ENCODE data around the gene SGO1.

The SGO1 gene

GRCh38 chr3:20145874-20146273, 40.1 kb downstream of the SGO1 start:
- H3K27me3 ChIP-seq (replicated peaks in 2 of 5; ENCODE audit: control insufficient read depth in 4 of 5, insufficient read depth in 5 of 5, low read length in 4 of 5), result no peaks in the 10 kb centered on the region
- no peak overlapping the region for H3K27ac ChIP-seq (ENCODE audit: insufficient read depth in 1 of 2, low read depth in 1 of 2, low read length in 2 of 2, poor library complexity in 1 of 2, severe bottlenecking in 2 of 2)
- DNase-seq, result no peak
- POLR2A ChIA-PET, result no interaction called here
- 100% methylated on average over 1 of the region's 2 CpGs for WGBS (ENCODE audit: insufficient coverage)
- H3K9me3 ChIP-seq (ENCODE audit: control extremely low read depth in 1 of 5, control insufficient read depth in 4 of 5, insufficient read depth in 2 of 5, low read depth in 1 of 5, low read length in 4 of 5), result no peaks in the 10 kb centered on the region
- no peak overlapping the region for H3K4me3 ChIP-seq (ENCODE audit: control insufficient read depth in 1 of 7, extremely low read depth in 1 of 7, insufficient read depth in 4 of 7, low read depth in 2 of 7, low read length in 6 of 7)
- H3K36me3 ChIP-seq (ENCODE audit: control insufficient read depth in 4 of 4, insufficient read depth in 4 of 4, low read length in 3 of 4), result peaks cover 4 to 20% (median 8%) of the 10 kb centered on the region in 4 experiments
- no peaks in the 10 kb centered on the region for H3K4me1 ChIP-seq (ENCODE audit: control extremely low read depth in 1 of 4, control insufficient read depth in 4 of 4, insufficient read depth in 4 of 4, low read length in 3 of 4)
- CTCF ChIA-PET, result no interaction called here

GRCh38 chr3:20143519-20143918, 42.5 kb downstream of the SGO1 start:
- H3K4me1 ChIP-seq (ENCODE audit: control extremely low read depth in 1 of 4, control insufficient read depth in 4 of 4, insufficient read depth in 4 of 4, low read length in 3 of 4), result no peaks in the 10 kb centered on the region
- no peak overlapping the region for H3K27ac ChIP-seq (ENCODE audit: insufficient read depth in 1 of 2, low read depth in 1 of 2, low read length in 2 of 2, poor library complexity in 1 of 2, severe bottlenecking in 2 of 2)
- H3K27me3 ChIP-seq (replicated peaks in 2 of 5; ENCODE audit: control insufficient read depth in 4 of 5, insufficient read depth in 5 of 5, low read length in 4 of 5), result no peaks in the 10 kb centered on the region
- CTCF ChIA-PET, result no interaction called here
- no CpG with 5 or more reads among the region's 2 CpGs for WGBS (ENCODE audit: insufficient coverage)
- peaks cover 4 to 16% (median 6%) of the 10 kb centered on the region in 4 experiments for H3K36me3 ChIP-seq (ENCODE audit: control insufficient read depth in 4 of 4, insufficient read depth in 4 of 4, low read length in 3 of 4)
- H3K9me3 ChIP-seq (ENCODE audit: control extremely low read depth in 1 of 5, control insufficient read depth in 4 of 5, insufficient read depth in 2 of 5, low read depth in 1 of 5, low read length in 4 of 5), result no peaks in the 10 kb centered on the region
- DNase-seq, result no peak
- no peak overlapping the region for H3K4me3 ChIP-seq (ENCODE audit: control insufficient read depth in 1 of 7, extremely low read depth in 1 of 7, insufficient read depth in 4 of 7, low read depth in 2 of 7, low read length in 6 of 7)
- POLR2A ChIA-PET, result no interaction called here

- ChIA-PET POLR2A (no interaction called here), CTCF (no interaction called here)
- no peak overlapping the region for H3K4me3 ChIP-seq (ENCODE audit: control insufficient read depth in 1 of 7, extremely low read depth in 1 of 7, insufficient read depth in 4 of 7, low read depth in 2 of 7, low read length in 6 of 7)
- peaks cover 0 to 8% (median 6%) of the 10 kb centered on the region in 4 experiments for H3K36me3 ChIP-seq (ENCODE audit: control insufficient read depth in 4 of 4, insufficient read depth in 4 of 4, low read length in 3 of 4)
- no peaks in the 10 kb centered on the region for H3K27me3 ChIP-seq (replicated peaks in 2 of 5; ENCODE audit: control insufficient read depth in 4 of 5, insufficient read depth in 5 of 5, low read length in 4 of 5)
- H3K27ac ChIP-seq (ENCODE audit: insufficient read depth in 1 of 2, low read depth in 1 of 2, low read length in 2 of 2, poor library complexity in 1 of 2, severe bottlenecking in 2 of 2), result no peak overlapping the region
- no peaks in the 10 kb centered on the region for H3K9me3 ChIP-seq (ENCODE audit: control extremely low read depth in 1 of 5, control insufficient read depth in 4 of 5, insufficient read depth in 2 of 5, low read depth in 1 of 5, low read length in 4 of 5)
- no peaks in the 10 kb centered on the region for H3K4me1 ChIP-seq (ENCODE audit: control extremely low read depth in 1 of 4, control insufficient read depth in 4 of 4, insufficient read depth in 4 of 4, low read length in 3 of 4)
- no peak for DNase-seq
- 95% methylated on average over 3 of the region's 4 CpGs for WGBS (ENCODE audit: insufficient coverage)
Observed at GRCh38 chr3:20142517-20142916, 43.5 kb downstream of the SGO1 start.

GRCh38 chr3:20141851-20142250, 44.2 kb downstream of the SGO1 start:
- no peak overlapping the region for H3K4me3 ChIP-seq (ENCODE audit: control insufficient read depth in 1 of 7, extremely low read depth in 1 of 7, insufficient read depth in 4 of 7, low read depth in 2 of 7, low read length in 6 of 7)
- no peak overlapping the region for H3K27ac ChIP-seq (ENCODE audit: insufficient read depth in 1 of 2, low read depth in 1 of 2, low read length in 2 of 2, poor library complexity in 1 of 2, severe bottlenecking in 2 of 2)
- H3K9me3 ChIP-seq (ENCODE audit: control extremely low read depth in 1 of 5, control insufficient read depth in 4 of 5, insufficient read depth in 2 of 5, low read depth in 1 of 5, low read length in 4 of 5), result no peaks in the 10 kb centered on the region
- no peaks in the 10 kb centered on the region for H3K27me3 ChIP-seq (replicated peaks in 2 of 5; ENCODE audit: control insufficient read depth in 4 of 5, insufficient read depth in 5 of 5, low read length in 4 of 5)
- H3K36me3 ChIP-seq (ENCODE audit: control insufficient read depth in 4 of 4, insufficient read depth in 4 of 4, low read length in 3 of 4), result peaks cover 0 to 10% (median 6%) of the 10 kb centered on the region in 4 experiments
- no peaks in the 10 kb centered on the region for H3K4me1 ChIP-seq (ENCODE audit: control extremely low read depth in 1 of 4, control insufficient read depth in 4 of 4, insufficient read depth in 4 of 4, low read length in 3 of 4)
- ChIA-PET CTCF (interaction anchor here (1.0 kb wide), 1 partner anchor 256 kb away, joined by 4 read pairs; no protein-coding TSS in a partner anchor), POLR2A (interaction anchor here (0.7 kb wide), 2 partner anchors 19 to 1033 kb away, joined by 3 to 4 read pairs; no protein-coding TSS in a partner anchor)
- WGBS (ENCODE audit: insufficient coverage), result 98% methylated on average over 7 of the region's 7 CpGs
- DNase-seq, result no peak

GRCh38 chr3:20141316-20141715, 44.7 kb downstream of the SGO1 start:
- Histone ChIP-seq H3K27me3 (replicated peaks in 2 of 5; ENCODE audit: control insufficient read depth in 4 of 5, insufficient read depth in 5 of 5, low read length in 4 of 5) (no peaks in the 10 kb centered on the region), H3K4me1 (ENCODE audit: control extremely low read depth in 1 of 4, control insufficient read depth in 4 of 4, insufficient read depth in 4 of 4, low read length in 3 of 4) (no peaks in the 10 kb centered on the region), H3K9me3 (ENCODE audit: control extremely low read depth in 1 of 5, control insufficient read depth in 4 of 5, insufficient read depth in 2 of 5, low read depth in 1 of 5, low read length in 4 of 5) (no peaks in the 10 kb centered on the region), H3K27ac (ENCODE audit: insufficient read depth in 1 of 2, low read depth in 1 of 2, low read length in 2 of 2, poor library complexity in 1 of 2, severe bottlenecking in 2 of 2) (no peak overlapping the region), H3K4me3 (ENCODE audit: control insufficient read depth in 1 of 7, extremely low read depth in 1 of 7, insufficient read depth in 4 of 7, low read depth in 2 of 7, low read length in 6 of 7) (no peak overlapping the region), H3K36me3 (ENCODE audit: control insufficient read depth in 4 of 4, insufficient read depth in 4 of 4, low read length in 3 of 4) (peaks cover 0 to 10% (median 4%) of the 10 kb centered on the region in 4 experiments)
- 100% methylated on average over 2 of the region's 2 CpGs for WGBS (ENCODE audit: insufficient coverage)
- CTCF ChIA-PET, result interaction anchor here (1.0 kb wide), 1 partner anchor 255 kb away, joined by 4 read pairs; no protein-coding TSS in a partner anchor
- POLR2A ChIA-PET, result interaction anchor here (0.7 kb wide), 2 partner anchors 19 to 1033 kb away, joined by 3 to 4 read pairs; no protein-coding TSS in a partner anchor
- no peak for DNase-seq

- Histone ChIP-seq H3K36me3 (ENCODE audit: control insufficient read depth in 4 of 4, insufficient read depth in 4 of 4, low read length in 3 of 4) (peaks cover 0 to 10% (median 4%) of the 10 kb centered on the region in 4 experiments), H3K9me3 (ENCODE audit: control extremely low read depth in 1 of 5, control insufficient read depth in 4 of 5, insufficient read depth in 2 of 5, low read depth in 1 of 5, low read length in 4 of 5) (no peaks in the 10 kb centered on the region), H3K4me1 (ENCODE audit: control extremely low read depth in 1 of 4, control insufficient read depth in 4 of 4, insufficient read depth in 4 of 4, low read length in 3 of 4) (no peaks in the 10 kb centered on the region), H3K4me3 (ENCODE audit: control insufficient read depth in 1 of 7, extremely low read depth in 1 of 7, insufficient read depth in 4 of 7, low read depth in 2 of 7, low read length in 6 of 7) (no peak overlapping the region), H3K27ac (ENCODE audit: insufficient read depth in 1 of 2, low read depth in 1 of 2, low read length in 2 of 2, poor library complexity in 1 of 2, severe bottlenecking in 2 of 2) (no peak overlapping the region), H3K27me3 (replicated peaks in 2 of 5; ENCODE audit: control insufficient read depth in 4 of 5, insufficient read depth in 5 of 5, low read length in 4 of 5) (no peaks in the 10 kb centered on the region)
- ChIA-PET CTCF (interaction anchor here (1.0 kb wide), 1 partner anchor 255 kb away, joined by 4 read pairs; no protein-coding TSS in a partner anchor), POLR2A (interaction anchor here (0.7 kb wide), 1 partner anchor 1032 kb away, joined by 4 read pairs; no protein-coding TSS in a partner anchor)
- WGBS (ENCODE audit: insufficient coverage), result 6% methylated on average over 2 of the region's 2 CpGs
- no peak for DNase-seq
Observed at GRCh38 chr3:20140881-20141280, 45.1 kb downstream of the SGO1 start.

- no peaks in the 10 kb centered on the region for H3K4me1 ChIP-seq (ENCODE audit: control extremely low read depth in 1 of 4, control insufficient read depth in 4 of 4, insufficient read depth in 4 of 4, low read length in 3 of 4)
- peaks cover 0 to 10% (median 4%) of the 10 kb centered on the region in 4 experiments for H3K36me3 ChIP-seq (ENCODE audit: control insufficient read depth in 4 of 4, insufficient read depth in 4 of 4, low read length in 3 of 4)
- WGBS (ENCODE audit: insufficient coverage), result 97% methylated on average over 4 of the region's 4 CpGs
- POLR2A ChIA-PET, result no interaction called here
- no peak overlapping the region for H3K27ac ChIP-seq (ENCODE audit: insufficient read depth in 1 of 2, low read depth in 1 of 2, low read length in 2 of 2, poor library complexity in 1 of 2, severe bottlenecking in 2 of 2)
- no peaks in the 10 kb centered on the region for H3K9me3 ChIP-seq (ENCODE audit: control extremely low read depth in 1 of 5, control insufficient read depth in 4 of 5, insufficient read depth in 2 of 5, low read depth in 1 of 5, low read length in 4 of 5)
- no peak overlapping the region for H3K4me3 ChIP-seq (ENCODE audit: control insufficient read depth in 1 of 7, extremely low read depth in 1 of 7, insufficient read depth in 4 of 7, low read depth in 2 of 7, low read length in 6 of 7)
- CTCF ChIA-PET, result interaction anchor here (0.6 kb wide), 1 partner anchor 53 kb away, joined by 3 read pairs; no protein-coding TSS in a partner anchor
- no peaks in the 10 kb centered on the region for H3K27me3 ChIP-seq (replicated peaks in 2 of 5; ENCODE audit: control insufficient read depth in 4 of 5, insufficient read depth in 5 of 5, low read length in 4 of 5)
- DNase-seq, result no peak
Observed at GRCh38 chr3:20137647-20138046, 48.4 kb downstream of the SGO1 start.

All from common myeloid progenitor, CD34-positive (primary cell).